Stimulated activated naive CD8-positive, alpha-beta T cell treated with anti-CD3 and anti-CD28 coated beads, Interleukin-15, Interleukin-2, amounts not matched to agents 100 ng/mL and 50 ng/mL, for 24 hours (primary cell): ENCODE data around the gene FIBCD1.

Source experiments
- H3K27ac Mint-ChIP-seq: one replicate; pipeline ENCODE4 v1.8.0; 2021; ENCODE audit warnings: mild to moderate bottlenecking, mixed read lengths
- H3K27me3 Mint-ChIP-seq: one replicate; pipeline ENCODE4 v1.8.0; 2021; ENCODE audit warnings: mixed read lengths
- H3K36me3 Mint-ChIP-seq: one replicate; pipeline ENCODE4 v1.8.0; 2021; ENCODE audit warnings: low read depth, mixed read lengths
- H3K4me1 Mint-ChIP-seq: one replicate; pipeline ENCODE4 v1.8.0; 2021; ENCODE audit warnings: low read depth, mixed read lengths
- H3K4me3 Mint-ChIP-seq: one replicate; pipeline ENCODE4 v1.8.0; 2021; ENCODE audit warnings: mild to moderate bottlenecking, mixed read lengths
- H3K9me3 Mint-ChIP-seq: one replicate; pipeline ENCODE4 v1.8.0; 2021; ENCODE audit warnings: mixed read lengths

Gene FIBCD1

DNA sequence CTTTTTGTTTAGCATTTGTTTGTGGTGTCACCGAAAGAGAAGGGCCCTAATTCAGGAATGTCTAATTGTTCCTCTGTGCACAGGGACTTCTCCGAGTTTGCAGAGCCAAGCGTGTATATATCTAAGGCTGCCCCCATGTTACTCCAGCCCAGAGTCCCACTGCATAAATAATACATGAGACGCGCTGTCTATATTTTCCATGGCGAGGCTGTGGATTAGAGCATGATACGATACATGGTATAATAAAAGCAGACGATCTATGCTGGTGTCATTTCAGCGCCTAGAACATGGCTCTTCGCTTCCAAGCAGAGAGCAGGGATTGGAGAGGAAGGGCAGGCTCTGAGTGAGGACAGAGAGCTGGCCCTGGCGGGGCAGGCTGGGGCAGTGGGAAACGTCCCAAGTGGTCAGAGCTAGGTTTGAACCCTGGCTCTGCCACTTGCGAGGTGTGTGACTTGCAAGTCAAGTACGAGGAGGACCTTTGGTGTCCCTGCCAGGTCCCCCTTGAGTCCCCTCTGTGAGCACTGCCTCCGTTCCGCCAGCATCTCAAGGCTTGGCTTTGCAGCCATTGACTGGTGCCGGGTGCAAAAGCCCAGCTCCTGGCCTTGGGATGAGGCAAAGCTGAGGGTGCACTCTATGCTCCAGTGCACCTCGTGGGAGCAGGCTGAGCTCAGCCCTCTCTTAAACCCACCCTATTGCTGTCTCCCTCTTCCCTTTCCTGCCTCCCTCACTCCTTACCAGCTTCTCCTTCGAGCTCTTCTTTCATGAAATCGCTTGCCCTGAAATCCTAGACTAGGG, 40.7 kb upstream of the FIBCD1 start:
- H3K4me3 Mint-ChIP-seq = no peak overlapping the region
- H3K4me1 Mint-ChIP-seq = no peaks in the 10 kb centered on the region
- no peaks in the 10 kb centered on the region for H3K9me3 Mint-ChIP-seq
- H3K27ac Mint-ChIP-seq = no peak overlapping the region
- H3K36me3 Mint-ChIP-seq = no peaks in the 10 kb centered on the region
- peaks cover 6% of the 10 kb centered on the region for H3K27me3 Mint-ChIP-seq

DNA sequence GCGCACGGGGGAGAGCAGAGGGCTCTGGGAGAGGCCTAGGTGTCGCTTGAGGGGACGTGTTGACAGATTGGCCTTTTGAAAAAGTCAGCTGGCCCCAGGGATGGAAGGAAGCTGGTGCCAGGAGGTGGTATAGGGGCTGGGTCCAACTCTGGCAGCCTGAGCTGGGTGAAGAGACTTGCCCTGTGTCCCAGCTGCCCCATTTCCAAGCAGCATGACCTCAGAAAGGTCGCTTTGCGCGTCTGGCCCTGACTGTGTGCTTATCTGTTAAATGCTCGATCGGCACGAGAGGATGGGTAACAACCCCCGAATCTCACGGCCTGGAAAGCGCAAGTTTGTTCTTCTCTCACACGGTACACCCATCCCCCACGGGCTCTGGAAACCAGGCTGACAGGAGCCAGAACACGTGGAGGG, 38.8 kb upstream of the FIBCD1 start:
- peaks cover 12% of the 10 kb centered on the region for H3K27me3 Mint-ChIP-seq
- no peak overlapping the region for H3K27ac Mint-ChIP-seq
- no peaks in the 10 kb centered on the region for H3K9me3 Mint-ChIP-seq
- H3K36me3 Mint-ChIP-seq = no peaks in the 10 kb centered on the region
- no peak overlapping the region for H3K4me3 Mint-ChIP-seq
- H3K4me1 Mint-ChIP-seq = no peaks in the 10 kb centered on the region

DNA sequence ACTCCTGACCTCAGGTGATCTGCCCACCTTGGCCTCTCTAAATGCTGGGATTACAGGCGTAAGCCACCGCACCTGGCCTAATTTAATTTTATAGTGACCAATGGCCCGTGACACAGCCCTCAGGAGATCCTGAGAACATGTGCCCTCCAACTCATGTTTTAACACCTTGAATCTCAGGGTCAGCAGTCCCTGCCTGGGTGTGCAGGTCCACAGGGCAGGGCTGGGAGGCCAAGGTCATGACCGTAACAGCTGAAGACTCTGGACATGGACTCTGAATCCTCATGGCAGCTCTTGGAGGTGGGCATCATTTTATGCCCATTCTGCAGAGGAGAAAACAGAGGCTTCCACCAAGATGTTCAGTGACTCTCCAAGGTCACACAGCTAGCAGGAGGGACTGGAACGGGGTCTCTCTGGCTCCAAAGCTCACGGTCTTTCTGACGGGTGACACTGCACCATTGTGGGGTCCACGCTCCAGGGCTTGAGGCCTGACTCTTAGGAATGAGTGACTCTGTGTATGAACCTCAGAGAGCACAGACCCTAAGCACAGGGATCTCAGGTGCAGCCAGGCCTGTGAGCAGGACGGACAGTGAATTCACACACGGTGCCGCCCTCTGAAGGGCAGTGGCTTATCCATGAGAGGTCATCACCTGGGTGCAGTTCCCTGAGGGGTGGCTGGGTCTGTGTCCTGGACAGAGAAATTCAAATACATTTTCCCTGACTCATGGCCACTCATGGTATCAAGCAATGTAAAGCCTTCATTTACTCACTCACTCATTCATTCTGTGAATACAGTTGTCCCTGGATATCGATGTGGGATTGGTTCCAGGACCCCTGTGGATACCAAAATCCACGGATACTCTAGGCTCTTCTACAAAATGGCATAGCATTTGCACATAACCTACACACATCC, 37.1 kb upstream of the FIBCD1 start:
- Mint-ChIP-seq H3K4me1 (no peaks in the 10 kb centered on the region), H3K27ac (no peak overlapping the region), H3K36me3 (no peaks in the 10 kb centered on the region), H3K9me3 (no peaks in the 10 kb centered on the region), H3K27me3 (peaks cover 18% of the 10 kb centered on the region), H3K4me3 (no peak overlapping the region)

DNA sequence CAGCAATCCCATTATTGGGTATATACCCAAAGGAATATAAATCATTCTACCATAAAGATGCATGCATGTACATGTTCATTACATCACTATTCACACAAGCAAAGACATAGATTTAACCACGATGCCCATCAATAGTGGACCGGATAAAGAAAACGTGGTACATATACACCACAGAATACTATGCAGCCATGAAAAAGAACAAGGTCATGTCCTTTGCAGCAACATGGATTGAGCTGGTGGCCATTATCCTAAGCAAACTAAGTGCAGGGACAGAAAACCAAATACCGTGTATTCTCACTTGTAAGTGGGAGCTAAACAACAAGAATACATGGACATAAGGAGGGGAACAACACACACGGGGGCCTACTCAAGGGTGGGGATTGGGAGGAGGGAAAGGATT, 36.1 kb upstream of the FIBCD1 start:
- no peaks in the 10 kb centered on the region for H3K36me3 Mint-ChIP-seq
- H3K27me3 Mint-ChIP-seq = peaks cover 15% of the 10 kb centered on the region
- H3K9me3 Mint-ChIP-seq = no peaks in the 10 kb centered on the region
- no peaks in the 10 kb centered on the region for H3K4me1 Mint-ChIP-seq
- no peak overlapping the region for H3K4me3 Mint-ChIP-seq
- H3K27ac Mint-ChIP-seq = no peak overlapping the region

DNA sequence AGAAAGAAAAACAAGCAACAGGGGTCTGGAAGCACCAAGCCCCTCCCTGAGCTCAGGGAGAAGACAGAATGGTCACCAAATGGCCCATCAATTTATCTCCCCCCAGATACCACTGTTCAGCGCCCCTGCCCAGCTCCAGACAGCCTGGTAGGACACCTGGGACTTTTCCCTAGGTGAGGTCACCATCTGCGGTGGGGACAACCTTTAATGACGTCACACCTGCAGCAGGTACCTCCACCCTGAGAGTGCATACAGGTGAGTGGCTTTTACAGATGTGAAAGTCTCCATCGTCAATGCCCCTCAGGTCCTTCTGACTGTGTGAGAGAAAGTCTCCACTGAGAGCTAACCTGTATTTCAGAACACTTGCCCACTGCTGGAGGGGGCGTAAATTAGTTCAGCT, 35.6 kb upstream of the FIBCD1 start:
- Mint-ChIP-seq H3K36me3 (no peaks in the 10 kb centered on the region), H3K4me3 (no peak overlapping the region), H3K27me3 (peaks cover 14% of the 10 kb centered on the region), H3K9me3 (no peaks in the 10 kb centered on the region), H3K4me1 (no peaks in the 10 kb centered on the region), H3K27ac (no peak overlapping the region)

DNA sequence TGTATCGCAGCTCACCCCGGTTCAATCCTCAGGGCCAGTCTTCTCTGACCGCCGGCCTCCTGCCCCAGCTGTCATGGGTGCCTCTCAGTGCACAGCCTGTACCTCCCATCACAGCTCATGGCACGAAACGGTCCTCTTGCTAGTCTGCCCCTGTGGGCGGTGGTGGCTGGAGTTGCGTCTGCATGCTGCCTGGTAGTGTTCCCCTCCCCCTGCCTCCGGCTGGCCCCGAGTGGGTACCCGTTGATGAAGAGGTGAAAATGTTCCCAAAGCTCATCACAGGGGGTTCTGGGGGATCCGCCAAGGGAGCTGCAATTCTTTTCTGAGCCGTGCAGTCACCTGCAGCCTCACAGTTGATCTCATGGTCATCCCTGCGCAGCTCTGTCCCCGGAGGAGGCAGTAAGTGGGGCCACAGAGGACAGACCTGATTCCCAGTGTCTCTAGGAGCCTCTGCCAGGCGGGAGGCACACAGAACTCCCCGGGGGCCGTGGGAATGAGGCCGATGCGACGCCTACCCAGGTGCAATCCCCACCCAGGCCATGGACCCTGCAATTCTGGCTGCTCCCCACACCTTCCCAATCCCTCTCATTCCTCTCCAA, 34.7 kb upstream of the FIBCD1 start:
- Mint-ChIP-seq H3K4me1 (no peaks in the 10 kb centered on the region), H3K9me3 (no peaks in the 10 kb centered on the region), H3K27me3 (peaks cover 14% of the 10 kb centered on the region), H3K27ac (no peak overlapping the region), H3K36me3 (no peaks in the 10 kb centered on the region), H3K4me3 (no peak overlapping the region)

DNA sequence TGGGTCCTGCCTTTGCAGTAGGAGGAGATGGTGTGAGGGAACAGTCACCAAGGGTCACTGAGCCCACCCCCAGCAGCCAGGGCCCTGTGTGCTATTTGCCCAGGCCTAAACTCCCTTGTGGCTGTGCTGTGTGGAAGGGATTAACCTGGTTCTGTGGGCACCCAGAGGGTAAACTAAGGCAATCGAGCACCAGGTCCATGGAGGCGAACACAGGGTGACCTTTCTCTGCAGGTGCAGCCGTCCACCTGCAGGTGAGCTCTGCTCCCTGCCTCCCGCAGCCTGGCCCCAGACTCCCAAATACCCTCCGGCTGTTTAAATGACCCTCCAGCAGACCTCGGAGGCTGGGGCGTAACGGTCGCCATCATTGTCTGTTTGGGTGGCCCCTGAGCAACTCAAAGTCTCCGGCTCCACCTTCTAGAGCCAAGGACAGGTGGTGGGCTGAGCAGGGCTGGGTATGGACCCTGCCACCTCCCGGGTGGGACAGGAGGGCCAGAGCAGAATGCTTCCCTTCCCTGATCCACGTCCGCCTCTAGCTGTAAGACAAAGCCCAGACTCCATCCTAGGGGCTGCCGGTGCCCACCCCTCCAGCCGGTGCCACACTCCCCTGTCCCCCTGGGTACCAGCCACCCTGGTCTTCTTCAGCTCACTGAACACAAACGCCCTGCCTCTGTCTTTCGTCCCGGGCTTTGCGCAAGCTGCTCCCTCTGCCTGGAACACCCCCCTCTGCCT, 34.1 kb upstream of the FIBCD1 start:
- H3K4me1 Mint-ChIP-seq = no peaks in the 10 kb centered on the region
- peaks cover 14% of the 10 kb centered on the region for H3K27me3 Mint-ChIP-seq
- no peaks in the 10 kb centered on the region for H3K9me3 Mint-ChIP-seq
- no peaks in the 10 kb centered on the region for H3K36me3 Mint-ChIP-seq
- no peak overlapping the region for H3K4me3 Mint-ChIP-seq
- no peak overlapping the region for H3K27ac Mint-ChIP-seq

DNA sequence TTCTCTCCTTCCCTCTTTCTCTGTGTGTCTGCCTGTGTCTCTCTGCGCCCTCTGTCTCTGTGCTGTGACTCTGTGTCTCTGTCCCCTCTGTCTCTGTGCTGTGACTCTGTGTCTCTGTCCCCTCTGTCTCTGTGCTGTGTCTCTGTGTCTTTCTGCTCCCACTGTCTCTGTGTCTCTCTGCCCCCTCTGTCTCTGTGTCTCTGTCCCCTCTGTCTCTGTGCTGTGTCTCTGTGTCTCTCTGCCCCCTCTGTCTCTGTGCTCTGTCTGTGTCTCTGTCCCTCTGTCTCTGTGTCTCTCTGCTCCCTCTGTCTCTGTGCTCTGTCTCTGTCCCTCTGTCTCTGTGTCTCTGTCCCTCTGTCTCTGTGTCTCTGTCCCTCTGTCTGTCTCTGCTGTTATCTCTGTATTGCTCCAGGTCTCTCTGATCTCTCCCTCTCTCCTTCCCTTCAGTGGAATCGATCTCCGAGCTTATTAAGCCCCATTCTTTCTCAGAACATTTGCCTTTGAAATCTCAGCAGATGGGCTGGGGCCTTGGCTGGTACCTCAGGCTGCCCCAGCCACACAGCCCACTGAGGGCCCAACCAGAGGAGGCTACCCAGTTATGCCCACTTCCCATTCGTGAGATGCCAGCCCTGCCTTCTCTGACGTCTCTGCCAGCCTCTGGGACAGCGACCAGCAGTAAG, 33.4 kb upstream of the FIBCD1 start:
- Mint-ChIP-seq H3K4me3 (no peak overlapping the region), H3K36me3 (no peaks in the 10 kb centered on the region), H3K27me3 (peaks cover 14% of the 10 kb centered on the region), H3K9me3 (no peaks in the 10 kb centered on the region), H3K4me1 (no peaks in the 10 kb centered on the region), H3K27ac (no peak overlapping the region)

DNA sequence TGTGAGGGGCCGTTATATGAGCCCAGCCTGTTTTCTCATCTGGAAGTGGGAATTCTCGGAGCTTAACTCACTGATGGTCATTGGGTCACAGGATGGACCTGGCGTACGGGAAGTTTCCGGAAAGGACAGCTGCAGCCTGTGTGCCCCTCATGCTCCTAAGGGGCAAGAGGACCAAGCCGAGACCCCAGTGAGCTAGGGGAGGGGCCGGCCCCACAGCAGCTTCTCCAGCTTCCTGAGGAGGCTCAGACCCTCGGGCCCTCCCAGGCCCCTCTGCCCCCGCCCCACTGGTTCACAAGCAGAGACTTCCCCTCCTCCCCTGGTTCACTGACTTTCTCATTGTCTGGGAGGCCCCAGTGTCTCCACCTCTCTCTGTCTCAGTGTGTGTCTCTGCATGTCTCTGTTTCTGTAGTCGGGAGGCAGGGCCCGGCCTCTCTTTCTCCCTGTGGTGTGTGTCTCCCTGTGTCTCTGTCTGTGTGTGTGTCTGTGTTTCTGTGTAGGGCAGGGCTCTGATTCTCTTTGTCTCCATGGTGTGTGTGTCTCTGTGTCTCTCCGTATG, 32.3 kb upstream of the FIBCD1 start:
- Mint-ChIP-seq H3K27me3 (peaks cover 14% of the 10 kb centered on the region), H3K4me3 (no peak overlapping the region), H3K4me1 (no peaks in the 10 kb centered on the region), H3K27ac (no peak overlapping the region), H3K9me3 (no peaks in the 10 kb centered on the region), H3K36me3 (no peaks in the 10 kb centered on the region)

DNA sequence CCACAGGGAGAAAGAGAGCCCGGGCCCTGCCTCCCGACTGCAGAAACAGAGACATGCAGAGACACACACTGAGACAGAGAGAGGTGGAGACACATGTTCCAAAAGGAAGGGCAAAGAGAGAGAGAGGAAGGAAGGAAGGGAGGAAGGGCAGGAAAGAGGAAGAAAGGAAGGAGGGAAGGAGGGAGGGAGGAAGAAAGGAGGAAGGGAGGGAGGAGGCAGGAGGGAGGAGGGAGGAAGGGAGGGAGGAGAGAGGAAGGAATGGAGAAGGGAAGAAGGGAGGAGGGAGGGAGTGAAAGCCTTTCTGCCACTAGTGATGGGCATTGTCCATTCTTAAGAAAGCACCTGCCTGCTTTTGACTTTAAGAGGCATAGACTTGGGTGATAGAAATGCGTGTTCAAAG, 31.8 kb upstream of the FIBCD1 start:
- no peaks in the 10 kb centered on the region for H3K4me1 Mint-ChIP-seq
- H3K9me3 Mint-ChIP-seq = no peaks in the 10 kb centered on the region
- H3K27ac Mint-ChIP-seq = no peak overlapping the region
- no peak overlapping the region for H3K4me3 Mint-ChIP-seq
- H3K27me3 Mint-ChIP-seq = peaks cover 14% of the 10 kb centered on the region
- H3K36me3 Mint-ChIP-seq = no peaks in the 10 kb centered on the region

DNA sequence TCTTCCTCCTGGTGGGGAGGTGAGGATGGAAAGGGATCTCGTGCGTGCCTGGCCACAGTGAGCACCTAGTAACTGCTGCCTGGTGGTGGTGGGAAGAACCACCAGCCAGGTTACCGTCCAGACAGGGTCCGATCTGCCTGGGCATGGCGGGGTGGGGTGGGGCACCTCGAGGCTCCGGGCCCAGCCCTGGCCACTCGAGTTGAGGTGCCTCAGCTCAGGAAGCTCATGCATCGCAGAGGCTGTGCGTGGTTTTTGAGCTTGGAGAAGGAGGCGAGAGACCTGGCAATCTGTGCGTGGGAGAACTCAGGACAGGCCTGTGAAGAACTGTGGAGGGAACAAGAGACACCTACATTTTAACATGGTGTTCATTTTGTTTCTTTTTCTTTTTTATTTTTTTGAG, 31.0 kb upstream of the FIBCD1 start:
- H3K27ac Mint-ChIP-seq = no peak overlapping the region
- H3K9me3 Mint-ChIP-seq = no peaks in the 10 kb centered on the region
- no peak overlapping the region for H3K4me3 Mint-ChIP-seq
- peaks cover 14% of the 10 kb centered on the region for H3K27me3 Mint-ChIP-seq
- H3K36me3 Mint-ChIP-seq = no peaks in the 10 kb centered on the region
- H3K4me1 Mint-ChIP-seq = no peaks in the 10 kb centered on the region

DNA sequence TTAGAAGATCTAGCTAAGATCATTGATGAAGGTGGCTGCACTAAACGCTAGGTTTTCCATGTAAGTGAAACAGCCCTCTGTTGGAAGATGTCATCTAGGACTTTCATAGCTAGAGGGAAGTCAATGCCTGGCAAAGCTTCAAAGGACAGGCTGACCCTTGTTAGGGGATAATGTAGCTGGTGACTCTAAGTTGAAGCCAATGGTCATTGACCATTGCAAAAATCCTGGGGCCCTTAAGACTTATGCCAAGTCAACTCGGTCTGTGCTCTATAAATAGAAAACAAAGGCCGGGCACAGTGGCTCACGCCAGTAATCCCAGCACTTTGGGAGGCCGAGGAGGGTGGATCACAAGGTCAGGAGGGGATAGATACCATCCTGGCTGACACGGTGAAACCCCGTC, 26.6 kb upstream of the FIBCD1 start:
- Mint-ChIP-seq H3K9me3 (no peaks in the 10 kb centered on the region), H3K36me3 (no peaks in the 10 kb centered on the region), H3K27me3 (no peaks in the 10 kb centered on the region), H3K4me3 (no peak overlapping the region), H3K4me1 (no peaks in the 10 kb centered on the region), H3K27ac (no peak overlapping the region)

DNA sequence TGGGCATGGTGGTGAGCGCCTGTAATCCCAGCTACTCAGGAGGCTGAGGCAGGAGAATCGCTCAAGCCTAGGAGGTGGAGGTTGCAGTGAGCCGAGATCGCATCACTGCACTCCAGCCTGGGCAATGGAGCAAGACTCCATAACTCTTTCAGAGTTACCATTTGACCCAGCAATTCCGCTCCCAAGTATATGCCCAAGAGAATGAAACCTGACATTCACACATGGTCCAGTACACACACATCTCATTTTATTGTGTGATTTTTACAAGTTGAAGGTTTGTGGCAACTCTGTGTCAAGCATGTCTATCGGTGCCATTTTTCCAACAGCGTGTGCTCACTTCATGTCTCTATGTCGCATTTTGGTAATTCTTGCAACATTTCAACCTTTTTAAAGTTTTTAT, 24.9 kb upstream of the FIBCD1 start:
- H3K36me3 Mint-ChIP-seq = peaks cover 1% of the 10 kb centered on the region

DNA sequence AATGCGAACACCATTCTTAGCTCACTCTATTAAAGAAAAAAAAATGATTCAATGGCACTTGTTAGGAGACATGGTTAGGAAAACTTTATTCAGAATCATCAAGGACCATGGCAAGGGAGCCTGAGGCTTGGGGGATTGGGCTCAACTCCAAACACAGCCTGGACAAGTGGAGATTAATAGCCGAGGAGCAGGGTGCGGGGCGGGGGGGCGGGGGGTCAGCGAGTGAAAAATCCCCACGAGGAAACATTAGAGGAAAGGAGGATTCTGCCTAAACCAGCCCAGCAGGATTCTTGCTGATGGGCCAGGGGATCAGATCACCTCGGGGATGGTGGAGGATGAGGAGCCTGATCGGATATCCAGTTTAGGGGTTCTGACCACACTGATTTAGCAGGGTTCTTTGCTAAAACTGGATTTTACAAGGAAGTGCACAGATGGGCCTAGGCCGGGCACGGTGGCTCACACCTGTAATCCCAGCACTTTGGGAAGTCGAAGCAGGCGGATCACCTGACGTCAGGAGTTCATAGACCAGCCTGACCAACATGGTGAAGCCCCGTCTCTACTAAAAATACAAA, 24.4 kb upstream of the FIBCD1 start:
- H3K36me3 Mint-ChIP-seq = peaks cover 4% of the 10 kb centered on the region
- no peaks in the 10 kb centered on the region for H3K27me3 Mint-ChIP-seq
- H3K9me3 Mint-ChIP-seq = peaks cover 4% of the 10 kb centered on the region
- no peak overlapping the region for H3K4me3 Mint-ChIP-seq
- H3K4me1 Mint-ChIP-seq = peaks cover 3% of the 10 kb centered on the region
- H3K27ac Mint-ChIP-seq = no peak overlapping the region

More for the DNA sequence above, 24.9 kb upstream of the FIBCD1 start:
- Mint-ChIP-seq H3K27ac (no peak overlapping the region), H3K4me3 (no peak overlapping the region), H3K4me1 (peaks cover under 1% of the 10 kb centered on the region), H3K27me3 (no peaks in the 10 kb centered on the region), H3K9me3 (peaks cover under 1% of the 10 kb centered on the region)
